Breast epithelium (tissue), 4 donors: ENCODE results near the gene PANK3. TPM values are rescaled to one million over a fixed set of nuclear protein-coding genes. Genes with fewer than 3 reads are reported as not detected.
A peak's percentile ranks its signal among the peaks of the same experiment; 100 is the strongest.

Experiments
- DNase-seq, 2 donors: peaks; one replicate each; pipeline ENCODE4 v3.0.0-alpha.2; 2019; ENCODE audit warnings: low spot score in 2 of 2
- H3K27ac ChIP-seq, 2 donors: fragments of 200-600 bp; sonication (generic) in 1 of 2; one replicate each; pipeline ENCODE4 v1.5.1; 2016 to 2019; ENCODE audit warnings: mild to moderate bottlenecking in 1 of 2
- H3K27me3 ChIP-seq, 2 donors: fragments of 200-600 bp; sonication (generic) in 1 of 2; one replicate each; pipeline versions ENCODE4 v1.5.1 to v1.6.0; 2017 to 2019; ENCODE audit warnings: control low read depth in 1 of 2, mild to moderate bottlenecking in 1 of 2
- H3K36me3 ChIP-seq: fragments of 200-600 bp; one replicate; pipeline ENCODE4 v1.5.1; 2019
- H3K4me1 ChIP-seq, 2 donors: fragments of 200-600 bp; sonication (generic); one replicate each; pipeline ENCODE4 v1.5.1; 2016 to 2019; ENCODE audit warnings: control low read depth in 1 of 2
- H3K4me3 ChIP-seq, 3 donors: fragments of 200-600 bp; sonication (generic); 1 replicate in 2 of 3; 2 replicates in 1 of 3; pipeline ENCODE4 v1.5.1; 2016 to 2019; ENCODE audit warnings: mild to moderate bottlenecking in 3 of 3, moderate library complexity in 2 of 3
- H3K9me3 ChIP-seq, 2 donors: fragments of 200-600 bp; sonication (generic) in 1 of 2; one replicate each; pipeline ENCODE4 v1.5.1; 2016 to 2019; ENCODE audit warnings: control low read depth in 1 of 2
- POLR2A ChIP-seq: fragments of 450-650 bp; IDR thresholded peaks from one replicate; pipeline ENCODE4 v1.6.1; 2016; ENCODE audit warnings: antibody characterized with exemption, mild to moderate bottlenecking, moderate library complexity
- POLR2AphosphoS5 ChIP-seq, 3 donors: sonication (generic); formaldehyde crosslinking; IDR thresholded peaks; one replicate each; pipeline ENCODE4 v1.6.1; 2017; ENCODE audit warnings: antibody characterized with exemption in 3 of 3
- intact Hi-C: fragments of 100-400 bp; cut with DNase I; formaldehyde crosslinking; loops from one replicate; pipeline ENCODE4 v1.15.1; 2023; ENCODE audit warnings: low total_unique reads
- total RNA-seq, 3 donors: library from RNA; depleted of rRNA; stranded (reverse); fragments of >200 nt; gene quantifications; one replicate each; pipeline ENCODE4 v1.1.0, GENCODE V29; 2016
- TF ChIP-seq, protein P1 (sequence below), 3 donors: fragments of 450-650 bp; IDR thresholded peaks; one replicate each; pipeline ENCODE4 v1.5.1; 2016 to 2017; ENCODE audit warnings: antibody characterized with exemption in 3 of 3, mild to moderate bottlenecking in 3 of 3, moderate library complexity in 3 of 3

Gene PANK3
- total RNA-seq, 3 donors from 2014 or later, result 29.9 to 56.1 (median 41.0) TPM

DNA sequence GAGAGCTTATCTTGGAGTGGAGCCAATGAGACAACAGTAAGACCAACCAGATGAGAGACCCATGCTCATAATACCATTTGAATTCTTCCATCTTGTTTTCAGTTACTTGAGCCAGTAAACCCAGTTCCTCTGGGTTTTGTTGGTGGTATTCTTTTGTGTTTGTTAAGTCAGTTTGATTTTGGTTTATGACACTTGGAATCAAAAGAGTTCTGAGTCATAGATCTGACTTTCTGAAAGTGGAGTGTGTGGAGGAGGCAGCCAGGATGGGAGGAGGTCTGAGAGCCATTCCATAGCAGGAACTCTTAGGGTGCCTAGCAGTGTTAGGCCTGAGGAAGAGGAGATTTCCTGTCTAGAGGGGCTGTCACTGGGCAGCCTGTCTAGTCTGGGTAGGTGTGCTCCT lies 24.6 kb upstream of the PANK3 start:
- TF ChIP-seq POLR2A (no peak), POLR2AphosphoS5 (IDR thresholded peaks at IDR 0.05) (no peak)
- TF ChIP-seq, protein P1, sequence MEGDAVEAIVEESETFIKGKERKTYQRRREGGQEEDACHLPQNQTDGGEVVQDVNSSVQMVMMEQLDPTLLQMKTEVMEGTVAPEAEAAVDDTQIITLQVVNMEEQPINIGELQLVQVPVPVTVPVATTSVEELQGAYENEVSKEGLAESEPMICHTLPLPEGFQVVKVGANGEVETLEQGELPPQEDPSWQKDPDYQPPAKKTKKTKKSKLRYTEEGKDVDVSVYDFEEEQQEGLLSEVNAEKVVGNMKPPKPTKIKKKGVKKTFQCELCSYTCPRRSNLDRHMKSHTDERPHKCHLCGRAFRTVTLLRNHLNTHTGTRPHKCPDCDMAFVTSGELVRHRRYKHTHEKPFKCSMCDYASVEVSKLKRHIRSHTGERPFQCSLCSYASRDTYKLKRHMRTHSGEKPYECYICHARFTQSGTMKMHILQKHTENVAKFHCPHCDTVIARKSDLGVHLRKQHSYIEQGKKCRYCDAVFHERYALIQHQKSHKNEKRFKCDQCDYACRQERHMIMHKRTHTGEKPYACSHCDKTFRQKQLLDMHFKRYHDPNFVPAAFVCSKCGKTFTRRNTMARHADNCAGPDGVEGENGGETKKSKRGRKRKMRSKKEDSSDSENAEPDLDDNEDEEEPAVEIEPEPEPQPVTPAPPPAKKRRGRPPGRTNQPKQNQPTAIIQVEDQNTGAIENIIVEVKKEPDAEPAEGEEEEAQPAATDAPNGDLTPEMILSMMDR (IDR thresholded peaks at IDR 0.05), result no peak
- intact Hi-C loops, result no loop called here
- H3K27ac ChIP-seq, result no peak overlapping the region

DNA sequence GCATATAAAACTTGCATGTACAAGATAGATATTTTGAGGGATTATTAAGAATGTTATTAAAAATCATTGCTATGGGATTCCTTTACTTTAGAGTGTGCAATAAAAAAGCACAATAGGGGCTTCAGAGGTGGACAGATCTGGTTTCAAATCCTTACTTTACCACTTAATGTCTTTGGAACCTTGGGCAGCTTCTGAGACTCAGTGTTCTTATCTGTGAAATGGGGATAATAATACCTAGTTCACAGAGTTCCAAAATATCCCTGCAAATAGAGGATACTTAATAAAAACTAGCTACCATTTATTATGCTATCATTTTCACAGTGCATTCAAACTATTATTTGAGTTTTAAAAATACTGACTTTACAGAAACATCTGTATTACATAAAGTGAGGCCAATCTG lies 23.3 kb upstream of the PANK3 start:
- Histone ChIP-seq H3K9me3 (no peaks in the 10 kb centered on the region), H3K4me3 (no peak overlapping the region), H3K27me3 (no peaks in the 10 kb centered on the region), H3K4me1 (no peaks in the 10 kb centered on the region), H3K27ac (no peak overlapping the region), H3K36me3 (no peaks in the 10 kb centered on the region)
- TF ChIP-seq, protein P1 (IDR thresholded peaks at IDR 0.05), result no peak
- no peak for DNase-seq
- intact Hi-C loops, result no loop called here

More for the DNA sequence above, 24.6 kb upstream of the PANK3 start:
- H3K27me3 ChIP-seq, result no peaks in the 10 kb centered on the region
- no peaks in the 10 kb centered on the region for H3K4me1 ChIP-seq
- H3K36me3 ChIP-seq, result no peaks in the 10 kb centered on the region
- no peak overlapping the region for H3K4me3 ChIP-seq
- DNase-seq, result no peak
- H3K9me3 ChIP-seq, result no peaks in the 10 kb centered on the region

DNA sequence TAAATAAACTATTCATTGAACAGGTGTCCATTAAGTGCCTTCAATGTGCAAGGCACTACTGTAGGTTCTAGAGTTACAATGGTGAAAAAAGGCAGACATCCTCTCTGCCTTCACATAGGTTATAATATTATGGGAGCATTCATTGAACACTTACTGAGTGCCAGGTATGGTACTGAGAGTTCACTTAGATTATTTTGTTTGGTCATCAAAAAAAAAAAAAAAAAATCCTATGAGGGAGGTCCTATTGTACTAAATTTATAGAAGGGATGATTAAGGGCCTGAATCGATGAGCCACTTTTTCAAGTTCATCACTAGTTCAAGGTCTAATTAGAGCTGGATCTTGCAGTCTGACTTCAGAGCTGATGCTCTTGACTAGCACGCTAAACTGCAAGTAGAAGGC lies 22.8 kb upstream of the PANK3 start:
- Histone ChIP-seq H3K4me3 (no peak overlapping the region), H3K36me3 (no peaks in the 10 kb centered on the region), H3K9me3 (no peaks in the 10 kb centered on the region), H3K27me3 (no peaks in the 10 kb centered on the region), H3K4me1 (no peaks in the 10 kb centered on the region), H3K27ac (no peak overlapping the region)
- intact Hi-C loops, result no loop called here
- TF ChIP-seq, protein P1 (IDR thresholded peaks at IDR 0.05), result no peak
- TF ChIP-seq POLR2A, result no peak
- no peak for DNase-seq

DNA sequence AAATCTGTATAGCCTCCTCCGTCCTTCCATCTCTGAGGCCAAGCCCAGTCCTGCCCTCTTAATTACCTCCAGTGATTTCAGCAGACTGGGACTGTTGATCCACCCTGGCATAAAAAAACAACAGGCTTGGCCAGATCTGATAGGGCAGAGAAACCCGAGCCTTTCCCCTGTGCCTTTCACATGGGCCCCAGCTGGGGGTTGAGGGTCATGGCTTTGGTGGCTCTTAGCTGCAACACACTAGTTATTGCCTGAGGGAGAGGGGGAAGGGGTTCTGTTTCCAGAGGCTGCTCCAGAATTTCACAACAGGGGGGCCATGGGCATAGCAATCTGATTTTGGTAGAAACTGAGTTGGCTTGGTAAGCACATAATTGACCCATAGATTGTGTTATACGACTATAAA lies 21.2 kb upstream of the PANK3 start:
- intact Hi-C loops, result no loop called here
- Histone ChIP-seq H3K9me3 (no peaks in the 10 kb centered on the region), H3K27me3 (no peaks in the 10 kb centered on the region), H3K4me1 (no peaks in the 10 kb centered on the region), H3K36me3 (no peaks in the 10 kb centered on the region), H3K4me3 (no peak overlapping the region), H3K27ac (no peak overlapping the region)
- TF ChIP-seq, protein P1 (IDR thresholded peaks at IDR 0.05), result no peak
- no peak for TF ChIP-seq POLR2AphosphoS5 (IDR thresholded peaks at IDR 0.05)
- no peak for TF ChIP-seq POLR2A
- peak in 1 of 2 donors; percentile 59 for DNase-seq

DNA sequence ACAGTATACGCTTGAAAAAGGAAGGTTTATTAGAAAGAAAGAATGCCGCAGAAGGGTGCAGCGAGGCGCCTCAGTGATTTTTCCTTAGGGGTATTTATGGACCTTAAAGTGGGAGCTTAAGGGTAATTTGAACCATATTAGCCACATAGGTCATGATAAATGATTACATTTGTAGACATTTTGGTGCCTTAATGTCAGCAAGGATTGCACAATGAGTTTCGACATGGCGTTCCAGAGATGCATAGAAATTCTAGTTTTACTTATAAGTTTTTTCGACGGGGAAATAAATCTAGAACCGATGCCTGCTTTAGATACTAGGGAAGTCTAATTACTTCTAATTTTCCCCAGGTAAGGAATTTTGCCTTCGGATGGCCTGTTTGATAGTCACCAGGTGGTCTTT lies 20.7 kb upstream of the PANK3 start:
- H3K9me3 ChIP-seq, result no peaks in the 10 kb centered on the region
- DNase-seq, result no peak
- H3K27me3 ChIP-seq, result no peaks in the 10 kb centered on the region
- no peak overlapping the region for H3K4me3 ChIP-seq
- intact Hi-C loops, result no loop called here
- TF ChIP-seq, protein P1 (IDR thresholded peaks at IDR 0.05), result no peak
- no peak for TF ChIP-seq POLR2AphosphoS5 (IDR thresholded peaks at IDR 0.05)
- no peak for TF ChIP-seq POLR2A
- no peaks in the 10 kb centered on the region for H3K4me1 ChIP-seq
- no peak overlapping the region for H3K27ac ChIP-seq
- no peaks in the 10 kb centered on the region for H3K36me3 ChIP-seq
